22Rv1 (cell line): ENCODE results near the gene ELOVL7.
"Not testable (repeated sequence)": the region's sequence is repeated elsewhere in the genome, so short reads cannot be mapped to it uniquely, and the experiment has no call there.

ENCODE experiments used
- H3K27ac ChIP-seq: fragments of 450-650 bp; 2 replicates; pipeline ENCODE4 v1.5.1; 2017
- CTCF ChIP-seq: fragments of 450-650 bp; IDR thresholded peaks from 2 replicates; pipeline ENCODE4 v1.5.1; 2017; ENCODE audit warnings: mild to moderate bottlenecking
- ZFX ChIP-seq: fragments of 450-650 bp; IDR thresholded peaks from 2 replicates; pipeline ENCODE4 v1.6.1; 2017; ENCODE audit warnings: antibody characterized with exemption, borderline replicate concordance

ELOVL7 gene

GRCh38 chr5:60806591-60807243 is 37.4 kb downstream of the ELOVL7 start:
- TF ChIP-seq ZFX, result no peak
- TF ChIP-seq CTCF, result no peak
- no peak overlapping the region for H3K27ac ChIP-seq

GRCh38 chr5:60805463-60805862 is 38.6 kb downstream of the ELOVL7 start:
- no peak overlapping the region for H3K27ac ChIP-seq
- no peak for TF ChIP-seq ZFX
- TF ChIP-seq CTCF, result no peak

- TF ChIP-seq CTCF, result no peak
- no peak for TF ChIP-seq ZFX
- H3K27ac ChIP-seq, result no peak overlapping the region
These were observed 40.4 kb downstream of the ELOVL7 start for GRCh38 chr5:60803712-60804111.

- TF ChIP-seq ZFX, result no peak
- no peak for TF ChIP-seq CTCF
- no peak overlapping the region for H3K27ac ChIP-seq
These were observed 41.1 kb downstream of the ELOVL7 start for GRCh38 chr5:60802986-60803385.

- TF ChIP-seq ZFX (no peak), CTCF (no peak)
- no peak overlapping the region for H3K27ac ChIP-seq
These were observed 41.8 kb downstream of the ELOVL7 start for GRCh38 chr5:60802226-60802625.

GRCh38 chr5:60797482-60798153 is 46.5 kb downstream of the ELOVL7 start:
- TF ChIP-seq ZFX, result no peak
- TF ChIP-seq CTCF, result no peak
- no peak overlapping the region for H3K27ac ChIP-seq

- not testable (repeated sequence) for H3K27ac ChIP-seq
These were observed 48.6 kb downstream of the ELOVL7 start for GRCh38 chr5:60795424-60795950.
